A673 (cell line): ENCODE data around the gene PA2G4.

Experiments
- EZH2 ChIP-seq: fragments of 200-600 bp; sonication (generic); IDR thresholded peaks from 2 replicates; pipeline ENCODE4 v1.6.1; 2017; ENCODE audit warnings: borderline replicate concordance, low read depth, mild to moderate bottlenecking, mixed read lengths, antibody characterized with exemption, low read length; ENCODE audit not compliant: poor library complexity, severe bottlenecking
- TF ChIP-seq, protein P1 (sequence below): fragments of 300-800, 200-600 bp; sonication (generic); conservative IDR thresholded peaks from 2 replicates; pipeline ENCODE4 v1.5.1; 2017; ENCODE audit warnings: low read depth, mild to moderate bottlenecking, antibody characterized with exemption, low read length, moderate library complexity, mixed read lengths

DNA sequence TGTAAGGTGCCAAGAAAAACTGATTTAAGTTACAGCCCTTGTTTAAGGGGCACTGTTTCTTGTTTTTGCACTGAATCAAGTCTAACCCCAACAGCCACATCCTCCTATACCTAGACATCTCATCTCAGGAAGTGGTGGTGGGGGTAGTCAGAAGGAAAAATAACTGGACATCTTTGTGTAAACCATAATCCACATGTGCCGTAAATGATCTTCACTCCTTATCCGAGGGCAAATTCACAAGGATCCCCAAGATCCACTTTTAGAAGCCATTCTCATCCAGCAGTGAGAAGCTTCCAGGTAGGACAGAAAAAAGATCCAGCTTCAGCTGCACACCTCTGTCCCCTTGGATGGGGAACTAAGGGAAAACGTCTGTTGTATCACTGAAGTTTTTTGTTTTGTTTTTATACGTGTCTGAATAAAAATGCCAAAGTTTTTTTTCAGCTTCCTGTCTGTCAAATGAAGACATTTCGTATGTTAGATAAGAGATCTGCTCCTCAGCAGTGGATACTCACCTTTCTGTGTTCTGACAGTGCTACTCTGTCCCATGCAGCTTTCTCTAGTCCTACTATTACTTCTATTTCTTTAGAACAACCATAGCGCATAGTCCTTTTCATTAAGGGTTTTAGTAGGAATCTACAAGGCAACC, 1.2 kb upstream of the PA2G4 start:
- TF ChIP-seq, protein P1, sequence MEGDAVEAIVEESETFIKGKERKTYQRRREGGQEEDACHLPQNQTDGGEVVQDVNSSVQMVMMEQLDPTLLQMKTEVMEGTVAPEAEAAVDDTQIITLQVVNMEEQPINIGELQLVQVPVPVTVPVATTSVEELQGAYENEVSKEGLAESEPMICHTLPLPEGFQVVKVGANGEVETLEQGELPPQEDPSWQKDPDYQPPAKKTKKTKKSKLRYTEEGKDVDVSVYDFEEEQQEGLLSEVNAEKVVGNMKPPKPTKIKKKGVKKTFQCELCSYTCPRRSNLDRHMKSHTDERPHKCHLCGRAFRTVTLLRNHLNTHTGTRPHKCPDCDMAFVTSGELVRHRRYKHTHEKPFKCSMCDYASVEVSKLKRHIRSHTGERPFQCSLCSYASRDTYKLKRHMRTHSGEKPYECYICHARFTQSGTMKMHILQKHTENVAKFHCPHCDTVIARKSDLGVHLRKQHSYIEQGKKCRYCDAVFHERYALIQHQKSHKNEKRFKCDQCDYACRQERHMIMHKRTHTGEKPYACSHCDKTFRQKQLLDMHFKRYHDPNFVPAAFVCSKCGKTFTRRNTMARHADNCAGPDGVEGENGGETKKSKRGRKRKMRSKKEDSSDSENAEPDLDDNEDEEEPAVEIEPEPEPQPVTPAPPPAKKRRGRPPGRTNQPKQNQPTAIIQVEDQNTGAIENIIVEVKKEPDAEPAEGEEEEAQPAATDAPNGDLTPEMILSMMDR = no peak
- TF ChIP-seq EZH2 = no peak
